ENCODE data around the gene ITFG1. TPM values are rescaled to one million over a fixed set of nuclear protein-coding genes. Genes with fewer than 3 reads are reported as not detected.

ITFG1 gene
- total and polyA plus RNA-seq, 2 of the 13 experiments (the other 11 are each of a cell fraction or from before 2014, with no cell fraction given) = 74.5 to 150 TPM

- no peak for TF ChIP-seq ZFAT (CRISPR knock-in tag; conservative IDR thresholded peaks at IDR 0.05)
- no peak for TF ChIP-seq MXD3 (CRISPR knock-in tag; IDR thresholded peaks at IDR 0.05)
- TF ChIP-seq HOMEZ (CRISPR knock-in tag; IDR thresholded peaks at IDR 0.05; ENCODE audit: low read depth) = no peak
- TF ChIP-seq ZNF225 (CRISPR knock-in tag; IDR thresholded peaks at IDR 0.05) = no peak
- TF ChIP-seq ZSCAN25 (CRISPR knock-in tag; IDR thresholded peaks at IDR 0.05) = no peak
- no peak for TF ChIP-seq MEIS2 (CRISPR knock-in tag; IDR thresholded peaks at IDR 0.05)
- TF ChIP-seq FOXP4 (CRISPR knock-in tag; IDR thresholded peaks at IDR 0.05) = peak; percentile 39
- TF ChIP-seq FOXK2 (IDR thresholded peaks at IDR 0.05) = no peak
- no peak for TF ChIP-seq MXI1 (IDR thresholded peaks at IDR 0.05; ENCODE audit: borderline replicate concordance, low read depth, low read length)
- no peak for TF ChIP-seq JUND (CRISPR knock-in tag; IDR thresholded peaks at IDR 0.05)
- TF ChIP-seq FOXA1 (IDR thresholded peaks at IDR 0.05) = 0 out of 2 replicates have a peak, but pooled peaks have one; percentile 48
- TF ChIP-seq FOXA1 (CRISPR knock-in tag; IDR thresholded peaks at IDR 0.05) = no peak
- TF ChIP-seq IRF1 (CRISPR knock-in tag; IDR thresholded peaks at IDR 0.05; ENCODE audit: low read depth) = no peak
- no peak for TF ChIP-seq ZNF484 (CRISPR knock-in tag; IDR thresholded peaks at IDR 0.05; ENCODE audit: borderline replicate concordance, low read depth)
- TF ChIP-seq ZNF30 (CRISPR knock-in tag; IDR thresholded peaks at IDR 0.05) = no peak
- peak; percentile 70 for TF ChIP-seq SKI (IDR thresholded peaks at IDR 0.05; ENCODE audit: partially characterized antibody)
- no peak for TF ChIP-seq CENPT (CRISPR knock-in tag; IDR thresholded peaks at IDR 0.05; ENCODE audit: low read depth)
- no peak for TF ChIP-seq ZNF367 (CRISPR knock-in tag; IDR thresholded peaks at IDR 0.05; ENCODE audit: borderline replicate concordance)
- 0 out of 2 replicates have a peak, but pooled peaks have one; percentile 31 for TF ChIP-seq FOSL2 (CRISPR knock-in tag; IDR thresholded peaks at IDR 0.05)
- no peak for TF ChIP-seq ZNF205 (CRISPR knock-in tag; IDR thresholded peaks at IDR 0.05)
- TF ChIP-seq SYNCRIP (IDR thresholded peaks at IDR 0.05; ENCODE audit: insufficient read depth, low read depth, low read length) = no peak
- peak; percentile 34; the same call in 1 of the 2 replicates for TF ChIP-seq ARID5B (CRISPR knock-in tag; IDR thresholded peaks at IDR 0.05)
- TF ChIP-seq ZNF34 (CRISPR knock-in tag; IDR thresholded peaks at IDR 0.05; ENCODE audit: borderline replicate concordance) = no peak
Measured at GRCh38 chr16:47387026-47387734, 73.7 kb downstream of the ITFG1 start (continued).

Measured in HepG2 (cell line).